ENCODE data around the gene MYL4.
"Not testable (repeated sequence)": the region's sequence is repeated elsewhere in the genome, so short reads cannot be mapped to it uniquely, and the experiment has no call there.

The MYL4 gene

GRCh38 chr17:47193931-47194511, 15.1 kb upstream of the MYL4 start:
- DNase-seq, result no peak

DNA sequence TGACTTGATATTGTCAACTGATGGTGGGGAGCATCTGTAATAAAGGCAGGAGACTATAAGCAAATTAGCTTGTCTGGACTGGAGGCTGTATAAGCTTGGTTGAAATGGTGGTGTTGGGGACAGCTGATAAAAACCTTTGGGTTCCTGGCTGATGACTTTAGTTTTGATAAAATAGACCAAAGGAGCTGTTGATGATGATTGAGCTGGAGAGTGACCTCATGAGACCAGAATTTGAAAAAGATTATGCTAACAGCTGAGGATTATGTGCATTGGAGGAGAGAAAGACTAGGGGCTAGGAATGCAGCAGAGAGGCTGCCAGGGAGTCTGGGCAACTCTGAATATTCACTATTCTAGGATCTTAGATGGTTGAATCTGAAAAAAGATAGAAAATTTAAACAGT, 11.3 kb upstream of the MYL4 start:
- DNase-seq, result no peak

DNA sequence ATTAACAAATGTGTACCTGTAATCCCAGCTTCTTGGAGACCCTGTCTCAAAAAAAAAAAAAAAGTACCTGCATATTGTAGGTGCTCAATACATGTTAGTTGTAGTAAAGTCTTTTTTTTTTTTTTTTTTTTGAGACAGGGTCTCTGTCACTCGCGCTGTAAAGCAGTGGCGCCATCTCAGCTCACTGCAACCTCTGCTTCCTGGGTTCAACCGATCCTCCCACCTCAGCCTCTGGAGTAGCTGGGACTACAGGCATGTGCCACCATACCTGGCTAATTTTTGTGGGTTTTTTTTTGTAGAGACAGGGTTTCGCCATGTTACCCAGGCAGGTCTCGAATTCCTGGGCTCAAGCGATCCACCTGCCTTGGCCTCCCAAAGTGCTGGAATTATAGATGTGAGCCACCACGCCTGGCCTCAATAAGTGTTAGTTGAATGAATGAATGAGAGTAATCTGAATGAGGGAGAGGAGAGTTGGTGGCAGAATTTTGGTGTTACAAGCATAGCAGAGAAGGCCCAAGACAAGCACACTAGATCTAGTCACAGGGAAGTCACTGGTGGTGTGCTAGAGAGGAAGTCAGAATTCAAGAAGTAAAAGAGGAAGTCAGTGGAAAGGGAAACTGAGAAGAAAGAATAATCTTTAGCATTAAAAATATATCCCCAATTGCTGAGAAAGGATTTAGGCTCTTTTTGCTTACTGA, 9.4 kb upstream of the MYL4 start:
- DNase-seq, result no peak

GRCh38 chr17:47200325-47200664, 8.9 kb upstream of the MYL4 start:
- DNase-seq, result no peak

- DNase-seq, result no peak
These were observed 8.0 kb upstream of the MYL4 start for GRCh38 chr17:47201166-47201565.

- no peak for DNase-seq
These were observed 5.0 kb upstream of the MYL4 start for GRCh38 chr17:47203984-47204721.

- no peak for DNase-seq
These were observed 4.3 kb upstream of the MYL4 start for GRCh38 chr17:47204722-47205418.

DNA sequence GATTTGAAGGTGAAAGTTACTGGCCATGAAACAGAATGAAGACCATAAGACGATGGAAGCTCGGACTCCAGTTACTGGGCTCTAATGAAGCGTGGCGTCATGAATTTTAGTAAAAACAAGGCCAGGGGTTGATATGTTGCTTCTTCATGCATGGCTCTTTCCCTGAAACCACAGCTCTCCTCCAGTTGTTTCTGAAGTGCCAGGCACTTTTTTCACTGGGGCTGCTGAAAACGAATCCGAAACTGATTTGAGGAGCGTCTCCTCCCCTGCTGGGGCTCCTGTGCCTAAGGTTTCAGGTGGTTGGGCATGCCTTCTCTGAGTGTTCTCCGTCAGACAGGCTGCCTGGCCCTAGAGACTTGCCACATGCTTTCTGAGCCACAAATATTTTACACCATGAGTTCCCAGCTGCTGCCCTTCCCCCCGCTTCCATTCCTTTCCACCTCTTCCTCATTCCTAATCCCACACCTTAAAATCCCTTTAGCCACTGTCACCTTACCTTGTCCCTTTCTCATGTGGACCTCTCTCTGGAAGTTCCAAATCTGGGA, 3.7 kb upstream of the MYL4 start:
- no peak for DNase-seq

GRCh38 chr17:47207143-47208067, 1.7 kb upstream of the MYL4 start:
- DNase-seq, result no peak

- no peak for DNase-seq
These were observed 351 bp downstream of the MYL4 start for GRCh38 chr17:47209499-47209898.

DNA sequence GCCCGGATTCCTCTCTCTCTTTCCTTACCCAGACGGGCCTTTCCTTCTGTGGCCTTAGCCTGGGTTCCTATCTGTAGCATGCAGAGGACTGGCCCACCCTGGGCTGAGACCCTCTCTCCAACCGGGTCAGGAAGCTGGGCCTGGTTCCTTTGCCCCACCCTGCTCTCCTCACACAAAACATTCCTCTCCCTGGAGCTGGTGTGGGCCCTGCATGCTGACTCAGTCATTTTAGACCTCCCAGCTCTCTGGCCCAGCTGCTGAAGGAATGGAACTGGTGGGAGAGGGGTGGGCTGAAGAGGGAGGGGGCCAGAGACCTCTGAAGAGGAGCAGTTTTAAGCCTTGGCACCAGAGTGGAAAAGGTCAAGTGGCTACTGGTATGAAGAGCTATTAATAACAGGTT, 957 bp downstream of the MYL4 start:
- no peak for DNase-seq

GRCh38 chr17:47210779-47211178, 1.6 kb downstream of the MYL4 start:
- no peak for DNase-seq

DNA sequence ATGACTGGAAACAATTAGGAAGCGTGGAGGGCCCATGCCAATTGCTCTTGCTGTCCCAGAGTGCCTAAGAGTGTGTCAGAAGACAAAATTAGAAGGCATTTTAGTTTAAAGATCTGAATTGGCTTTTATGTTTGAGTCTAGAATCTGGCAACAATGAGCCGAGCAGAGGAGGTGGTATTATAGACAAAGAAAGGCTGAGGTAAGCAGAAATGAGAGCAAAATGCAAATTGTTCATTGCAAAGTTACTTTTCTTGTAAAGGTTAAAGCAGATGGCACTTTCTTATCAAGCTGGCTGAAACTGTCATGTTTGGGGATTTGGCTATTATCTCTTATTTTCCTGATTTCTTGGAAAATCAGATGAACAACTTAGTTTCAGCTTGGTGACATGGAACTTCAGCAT, 3.3 kb downstream of the MYL4 start:
- no peak for DNase-seq

DNA sequence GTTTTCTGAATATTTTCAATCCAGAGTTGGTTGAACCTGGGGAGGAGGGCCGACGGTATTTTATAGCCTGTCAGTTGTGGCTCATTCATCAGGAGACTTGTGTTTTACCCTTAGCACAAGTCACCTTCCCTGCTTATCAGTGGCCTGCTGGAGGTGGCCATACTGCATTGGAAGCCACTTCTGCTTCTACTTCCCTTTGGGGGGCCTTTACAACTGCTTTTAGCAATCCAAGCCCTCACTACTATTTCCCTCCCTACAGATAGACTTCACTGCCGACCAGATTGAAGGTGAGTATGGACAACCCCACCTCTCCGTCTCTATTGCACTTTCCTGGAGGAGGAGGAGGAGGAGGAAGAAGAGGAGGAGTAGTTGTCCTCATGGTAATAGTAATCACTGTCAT, 4.4 kb downstream of the MYL4 start:
- no peak for DNase-seq

- no peak for DNase-seq
These were observed 5.8 kb downstream of the MYL4 start for GRCh38 chr17:47214931-47215330.

DNA sequence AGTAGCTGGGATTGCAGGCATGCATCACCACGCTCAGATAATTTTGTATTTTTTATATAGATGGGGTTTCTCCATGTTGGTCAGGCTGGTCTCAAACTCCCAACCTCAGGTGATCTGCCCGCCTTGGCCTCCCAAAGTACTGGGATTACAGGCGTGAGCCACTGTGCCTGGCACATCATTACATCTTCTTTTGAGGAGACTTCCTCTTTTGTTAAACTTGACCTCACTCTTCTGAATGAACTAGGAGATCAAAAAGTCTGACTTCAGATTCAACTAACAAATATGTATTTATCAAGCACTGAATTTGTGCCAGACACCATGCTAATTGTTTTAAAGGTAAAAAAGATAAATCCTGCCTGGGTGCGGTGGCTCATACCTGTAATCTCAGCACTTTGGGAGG, 7.7 kb downstream of the MYL4 start:
- DNase-seq, result not testable (repeated sequence)

DNA sequence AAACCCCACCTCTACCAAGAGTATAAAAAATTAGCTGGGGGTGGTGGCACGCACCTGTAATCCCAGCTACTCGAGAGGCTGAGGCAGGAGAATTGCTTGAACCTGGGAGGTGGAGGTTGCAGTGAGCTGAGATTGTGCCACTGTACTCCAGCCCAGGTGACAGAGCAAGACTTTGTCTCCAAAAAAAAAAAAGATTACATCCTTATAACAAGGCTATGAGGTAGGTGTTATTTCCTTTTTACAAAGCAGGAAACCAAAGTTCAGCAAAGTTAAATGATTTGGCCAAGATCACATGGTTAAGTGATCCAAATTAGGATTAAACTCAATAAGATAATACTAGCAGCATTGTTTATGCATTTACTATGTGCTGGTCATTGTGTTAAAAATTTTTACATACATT, 8.1 kb downstream of the MYL4 start:
- not testable (repeated sequence) for DNase-seq

DNA sequence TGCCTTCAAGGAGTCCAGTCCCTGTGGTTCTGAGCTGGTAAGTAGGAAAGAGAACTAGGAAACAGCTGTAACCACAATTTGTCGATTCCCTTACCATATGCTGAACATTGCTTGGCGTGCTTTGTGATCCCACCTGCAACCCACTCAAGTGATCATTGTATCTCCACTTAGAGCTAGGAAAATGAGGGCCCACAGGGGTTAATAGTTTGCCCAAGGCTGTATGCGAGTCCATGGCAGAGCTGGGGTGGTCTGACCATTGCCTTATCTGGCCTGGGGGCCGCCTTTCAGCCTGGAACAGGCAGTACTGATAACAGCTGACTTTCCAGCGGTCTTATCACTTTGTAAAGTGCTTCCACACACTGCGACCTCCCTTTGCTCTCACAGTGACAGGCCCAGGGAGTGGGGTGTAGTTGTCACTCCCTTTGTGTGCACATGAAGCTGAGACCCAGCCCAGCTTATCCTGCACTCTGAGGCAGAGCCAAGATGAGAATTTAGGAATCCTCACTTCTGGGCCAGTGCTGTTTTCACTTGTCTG, 9.8 kb downstream of the MYL4 start:
- no peak for DNase-seq

DNA sequence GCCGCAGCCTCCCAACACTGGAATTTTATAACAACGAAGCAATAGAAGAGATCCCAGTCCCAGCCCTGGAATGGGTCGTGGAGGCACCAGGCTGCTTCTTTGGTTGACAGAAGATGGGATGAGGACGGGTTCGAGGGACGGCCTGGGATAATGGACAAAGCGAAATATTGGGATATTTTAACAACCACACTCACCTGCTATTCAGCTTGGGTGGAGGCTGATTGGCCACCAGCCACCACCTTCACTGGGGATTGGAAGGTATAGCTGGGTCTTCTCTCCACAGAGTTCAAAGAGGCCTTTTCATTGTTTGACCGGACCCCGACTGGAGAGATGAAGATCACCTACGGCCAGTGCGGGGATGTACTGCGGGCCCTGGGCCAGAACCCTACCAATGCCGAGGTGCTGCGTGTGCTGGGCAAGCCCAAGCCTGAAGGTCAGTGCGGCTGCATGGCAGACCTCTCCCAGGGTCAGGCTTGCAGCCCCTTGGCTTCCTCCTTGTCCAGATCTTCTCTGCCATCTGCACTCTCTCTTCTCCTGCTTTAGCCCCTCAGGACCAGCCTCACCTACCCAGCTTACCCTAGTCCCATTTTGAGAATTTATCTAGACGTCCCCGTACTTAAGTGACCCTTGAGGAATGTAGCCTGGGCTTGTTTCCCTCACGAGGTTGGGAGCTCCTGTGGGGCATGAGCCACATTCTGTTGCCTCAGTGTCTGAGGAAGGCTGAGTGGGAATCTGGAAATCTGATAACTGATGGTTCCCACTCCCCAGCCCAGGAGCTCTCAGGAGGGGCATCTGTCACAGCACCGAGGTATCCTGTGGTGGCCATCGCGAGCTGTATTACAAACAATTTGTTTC, 10.7 kb downstream of the MYL4 start:
- no peak for DNase-seq

DNA sequence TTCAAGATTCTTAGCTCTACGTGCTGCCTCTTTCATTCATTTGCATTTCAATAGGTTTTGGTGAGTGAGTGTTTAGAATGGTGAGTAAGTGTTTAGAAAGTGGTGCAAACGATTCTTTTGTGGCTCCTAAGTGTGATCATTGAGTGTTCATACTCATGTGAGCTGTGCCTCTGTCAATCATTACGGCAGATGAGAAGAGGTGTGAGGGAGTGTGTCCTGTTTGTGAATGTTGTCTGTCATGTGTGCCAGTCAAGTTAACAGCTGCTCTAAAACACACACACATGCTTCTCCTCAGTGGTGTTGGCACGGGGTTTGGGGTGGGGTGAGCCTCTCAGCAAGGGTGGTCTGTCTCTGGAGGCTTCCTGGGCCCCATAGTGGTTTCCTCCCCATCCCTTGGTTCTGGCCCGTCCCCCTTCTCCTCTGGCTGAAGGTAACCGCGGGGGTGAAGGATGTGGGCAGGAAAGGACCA, 11.4 kb downstream of the MYL4 start:
- DNase-seq, result no peak

- DNase-seq, result no peak
These were observed 12.0 kb downstream of the MYL4 start for GRCh38 chr17:47221154-47221553.
